Measurements from ENCODE around the gene ACLY.

- TF ChIP-seq CTCF (conservative IDR thresholded peaks at IDR 0.05): no peak
- TF ChIP-seq EZH2 (IDR thresholded peaks at IDR 0.05; ENCODE audit: low read depth): no peak
These were observed 24.0 kb upstream of the ACLY start for GRCh38 chr17:41942626-41943373.

All from PC-9 (cell line).